ENCODE results near the gene VARS2. TPM values are rescaled to one million over a fixed set of nuclear protein-coding genes. Genes with fewer than 3 reads are reported as not detected.

Gene VARS2
- total RNA-seq, 4 donors from 2014 or later, result 12.6 to 22.0 (median 19.2) TPM

GRCh38 chr6:30894935-30895334 lies 19.1 kb upstream of the VARS2 start:
- Histone ChIP-seq H3K27ac (no peak overlapping the region), H3K4me1 (peaks cover 13% of the 10 kb centered on the region), H3K4me3 (no peak overlapping the region), H3K9me3 (no peaks in the 10 kb centered on the region), H3K36me3 (peaks cover 97% of the 10 kb centered on the region), H3K27me3 (no peaks in the 10 kb centered on the region)
- WGBS, result 92% methylated on average over 3 of the region's 3 CpGs
- no peak for TF ChIP-seq EP300 (IDR thresholded peaks at IDR 0.05)
- TF ChIP-seq POLR2AphosphoS5 (IDR thresholded peaks at IDR 0.05), result no peak
- TF ChIP-seq CTCF (IDR thresholded peaks at IDR 0.05), result no peak
- TF ChIP-seq POLR2A (IDR thresholded peaks at IDR 0.05), result no peak
- DNase-seq (ENCODE audit: low spot score in 2 of 2), result no peak

GRCh38 chr6:30895343-30895742 lies 18.7 kb upstream of the VARS2 start:
- no peaks in the 10 kb centered on the region for H3K27me3 ChIP-seq
- H3K36me3 ChIP-seq, result peaks cover 93% of the 10 kb centered on the region
- 75% methylated on average over 10 of the region's 10 CpGs for WGBS
- peaks cover 9% of the 10 kb centered on the region for H3K4me1 ChIP-seq
- TF ChIP-seq EP300 (IDR thresholded peaks at IDR 0.05) (no peak), POLR2A (IDR thresholded peaks at IDR 0.05) (no peak), CTCF (IDR thresholded peaks at IDR 0.05) (no peak)
- no peaks in the 10 kb centered on the region for H3K9me3 ChIP-seq
- no peak for DNase-seq (ENCODE audit: low spot score in 2 of 2)
- no peak overlapping the region for H3K4me3 ChIP-seq
- no peak overlapping the region for H3K27ac ChIP-seq

- Histone ChIP-seq H3K4me1 (no peaks in the 10 kb centered on the region), H3K36me3 (peaks cover 84% of the 10 kb centered on the region), H3K27me3 (no peaks in the 10 kb centered on the region), H3K4me3 (no peak overlapping the region), H3K27ac (no peak overlapping the region), H3K9me3 (no peaks in the 10 kb centered on the region)
- TF ChIP-seq POLR2A (IDR thresholded peaks at IDR 0.05) (no peak), POLR2AphosphoS5 (IDR thresholded peaks at IDR 0.05) (no peak), EP300 (IDR thresholded peaks at IDR 0.05) (no peak), CTCF (IDR thresholded peaks at IDR 0.05) (no peak)
- 81% methylated on average over 9 of the region's 13 CpGs for WGBS
- DNase-seq (ENCODE audit: low spot score in 2 of 2), result no peak
These were observed 17.5 kb upstream of the VARS2 start for GRCh38 chr6:30896541-30896940.

GRCh38 chr6:30897882-30898281 lies 16.2 kb upstream of the VARS2 start:
- TF ChIP-seq POLR2AphosphoS5 (IDR thresholded peaks at IDR 0.05) (no peak), EP300 (IDR thresholded peaks at IDR 0.05) (no peak), CTCF (IDR thresholded peaks at IDR 0.05) (no peak), POLR2A (IDR thresholded peaks at IDR 0.05) (no peak)
- H3K27ac ChIP-seq, result no peak overlapping the region

GRCh38 chr6:30898750-30899360 lies 15.2 kb upstream of the VARS2 start:
- 79% methylated on average over 15 of the region's 23 CpGs for WGBS
- peaks cover 61% of the 10 kb centered on the region for H3K36me3 ChIP-seq
- H3K4me1 ChIP-seq, result no peaks in the 10 kb centered on the region
- no peak for DNase-seq (ENCODE audit: low spot score in 2 of 2)
- H3K9me3 ChIP-seq, result no peaks in the 10 kb centered on the region
- H3K27me3 ChIP-seq, result no peaks in the 10 kb centered on the region
- H3K27ac ChIP-seq, result no peak overlapping the region
- TF ChIP-seq POLR2A (IDR thresholded peaks at IDR 0.05) (no peak), EP300 (IDR thresholded peaks at IDR 0.05) (no peak), CTCF (IDR thresholded peaks at IDR 0.05) (no peak), POLR2AphosphoS5 (IDR thresholded peaks at IDR 0.05) (no peak)
- H3K4me3 ChIP-seq, result no peak overlapping the region

More at GRCh38 chr6:30897882-30898281, 16.2 kb upstream of the VARS2 start:
- Histone ChIP-seq H3K36me3 (peaks cover 70% of the 10 kb centered on the region), H3K4me1 (no peaks in the 10 kb centered on the region), H3K9me3 (no peaks in the 10 kb centered on the region), H3K4me3 (no peak overlapping the region), H3K27me3 (no peaks in the 10 kb centered on the region)
- 80% methylated on average over 9 of the region's 16 CpGs for WGBS
- DNase-seq (ENCODE audit: low spot score in 2 of 2), result no peak
